SU-DHL-6 (cell line): Measurements from ENCODE around the gene TAS2R60.
"Not testable (repeated sequence)": the region's sequence is repeated elsewhere in the genome, so short reads cannot be mapped to it uniquely, and the experiment has no call there.

Experiments
- H2AFZ ChIP-seq: fragments of 200-600 bp; sonication (generic); 2 replicates; pipeline ENCODE4 v1.6.1; 2014; ENCODE audit warnings: low read depth, mild to moderate bottlenecking, moderate library complexity, mixed read lengths, antibody characterized with exemption, low read length; ENCODE audit not compliant: severe bottlenecking
- H3F3A ChIP-seq: fragments of 200-600 bp; shearing (Covaris generic); 2 replicates; pipeline ENCODE4 v1.6.0; 2016; ENCODE audit warnings: antibody characterized with exemption, mild to moderate bottlenecking; ENCODE audit not compliant: insufficient read depth
- H3K27ac ChIP-seq: fragments of 200-600 bp; sonication (generic); 2 replicates; pipeline ENCODE4 v1.5.1; 2016; ENCODE audit warnings: low read depth, mild to moderate bottlenecking, low read length, moderate library complexity, mixed read lengths
- H3K27me3 ChIP-seq: fragments of 200-600 bp; sonication (generic), shearing (Covaris generic); 2 replicates; pipeline ENCODE4 v1.6.0; 2014; ENCODE audit warnings: mild to moderate bottlenecking, low read length
- H3K36me3 ChIP-seq: fragments of 200-600 bp; sonication (generic); 2 replicates; pipeline ENCODE4 v1.6.1; 2014; ENCODE audit warnings: mild to moderate bottlenecking, low read length, mixed read lengths
- H3K4me2 ChIP-seq: fragments of 300-600, 200-600 bp; shearing (Covaris generic), sonication (generic); 2 replicates; pipeline ENCODE4 v1.6.0; 2014; ENCODE audit warnings: low read length, low read depth, mild to moderate bottlenecking; ENCODE audit not compliant: poor library complexity, severe bottlenecking
- H3K4me3 ChIP-seq: fragments of 200-600 bp; sonication (generic); 2 replicates; pipeline ENCODE4 v1.5.1; 2014; ENCODE audit warnings: antibody characterized with exemption, low read length, mild to moderate bottlenecking, mixed read lengths; ENCODE audit not compliant: insufficient read depth, poor library complexity, severe bottlenecking
- H3K79me2 ChIP-seq: fragments of 200-600 bp; sonication (generic); 2 replicates; pipeline ENCODE4 v1.6.1; 2014; ENCODE audit warnings: mild to moderate bottlenecking, low read length, moderate library complexity; ENCODE audit not compliant: insufficient read depth
- H3K9ac ChIP-seq: fragments of 200-600 bp; sonication (generic); 2 replicates; pipeline ENCODE4 v1.7.0; 2014; ENCODE audit warnings: mild to moderate bottlenecking, low read length
- H3K9me2 ChIP-seq: fragments of 200-600 bp; sonication (generic); replicated peaks from 2 replicates; pipeline ENCODE4 v1.6.1; 2014; ENCODE audit warnings: low read length; ENCODE audit not compliant: insufficient read depth
- H3K9me3 ChIP-seq: fragments of 200-600 bp; sonication (generic); 2 replicates; pipeline ENCODE4 v1.6.1; 2014; ENCODE audit warnings: low read length, mixed read lengths; ENCODE audit not compliant: insufficient read depth
- H4K20me1 ChIP-seq: fragments of 200-600 bp; sonication (generic); 2 replicates; pipeline ENCODE4 v1.6.1; 2014; ENCODE audit warnings: low read depth, mild to moderate bottlenecking, antibody characterized with exemption, low read length, moderate library complexity, mixed read lengths
- CTCF ChIP-seq: fragments of 200-600 bp; sonication (generic); IDR thresholded peaks from one replicate; pipeline ENCODE4 v1.5.1; 2017; ENCODE audit warnings: antibody characterized with exemption, mild to moderate bottlenecking, low read length, moderate library complexity; ENCODE audit not compliant: insufficient read depth, poor library complexity, severe bottlenecking
- EZH2phosphoT487 ChIP-seq: fragments of 200-600 bp; sonication (generic), shearing (Covaris generic); conservative IDR thresholded peaks from 2 replicates; pipeline ENCODE4 v1.6.1; 2018; ENCODE audit warnings: mild to moderate bottlenecking, antibody characterized with exemption, low read length, moderate library complexity, mixed read lengths

The TAS2R60 gene

GRCh38 chr7:143413123-143413522 lies 30.1 kb upstream of the TAS2R60 start:
- Histone ChIP-seq H3K27ac (no peak overlapping the region), H2AFZ (no peak overlapping the region), H3K36me3 (no peaks in the 10 kb centered on the region), H3K9me3 (no peaks in the 10 kb centered on the region), H3K79me2 (no peaks in the 10 kb centered on the region), H3F3A (no peaks in the 10 kb centered on the region), H3K9me2 (no peaks in the 10 kb centered on the region), H3K4me3 (no peak overlapping the region), H4K20me1 (no peaks in the 10 kb centered on the region), H3K27me3 (no peaks in the 10 kb centered on the region), H3K4me2 (no peak overlapping the region), H3K9ac (no peak overlapping the region)
- TF ChIP-seq CTCF (no peak), EZH2phosphoT487 (no peak)

- H3K27ac ChIP-seq, H4K20me1 ChIP-seq, H3K27me3 ChIP-seq, H2AFZ ChIP-seq, H3K4me2 ChIP-seq, H3K4me3 ChIP-seq, H3K9me2 ChIP-seq, H3K79me2 ChIP-seq, H3F3A ChIP-seq, H3K9me3 ChIP-seq, H3K36me3 ChIP-seq, H3K9ac ChIP-seq: not testable (repeated sequence)
These were observed 28.0 kb upstream of the TAS2R60 start for GRCh38 chr7:143415209-143415608.

- H3K9ac ChIP-seq: no peak overlapping the region
- H3K4me2 ChIP-seq: no peak overlapping the region
- no peaks in the 10 kb centered on the region for H3K27me3 ChIP-seq
- no peaks in the 10 kb centered on the region for H3K36me3 ChIP-seq
- no peaks in the 10 kb centered on the region for H3F3A ChIP-seq
- no peaks in the 10 kb centered on the region for H3K9me3 ChIP-seq
- no peaks in the 10 kb centered on the region for H3K79me2 ChIP-seq
- H3K27ac ChIP-seq: no peak overlapping the region
- H3K4me3 ChIP-seq: no peak overlapping the region
- no peak overlapping the region for H2AFZ ChIP-seq
- H3K9me2 ChIP-seq: no peaks in the 10 kb centered on the region
- TF ChIP-seq CTCF: no peak
- no peak for TF ChIP-seq EZH2phosphoT487
- H4K20me1 ChIP-seq: no peaks in the 10 kb centered on the region
These were observed 27.4 kb upstream of the TAS2R60 start for GRCh38 chr7:143415742-143416397.

GRCh38 chr7:143416565-143417149 lies 26.6 kb upstream of the TAS2R60 start:
- Histone ChIP-seq H2AFZ (no peak overlapping the region), H3K27ac (no peak overlapping the region), H3K4me2 (no peak overlapping the region), H3K9me2 (no peaks in the 10 kb centered on the region), H3K36me3 (no peaks in the 10 kb centered on the region), H3F3A (no peaks in the 10 kb centered on the region), H3K4me3 (no peak overlapping the region), H3K27me3 (no peaks in the 10 kb centered on the region), H3K79me2 (no peaks in the 10 kb centered on the region), H3K9ac (no peak overlapping the region), H3K9me3 (no peaks in the 10 kb centered on the region), H4K20me1 (no peaks in the 10 kb centered on the region)
- peak; percentile 69 for TF ChIP-seq CTCF
- TF ChIP-seq EZH2phosphoT487: no peak
